Measurements from ENCODE around the gene SNX14.

The SNX14 gene

GRCh38 chr6:85594197-85594930 lies 706 bp upstream of the SNX14 start (continued):
- TF ChIP-seq ZNF518A (tag by site-specific recombination; conservative IDR thresholded peaks at IDR 0.05; ENCODE audit: low read depth) (no peak), ZNF19 (tag by site-specific recombination; IDR thresholded peaks at IDR 0.05; ENCODE audit: low read depth) (no peak), ZNF449 (tag by site-specific recombination; IDR thresholded peaks at IDR 0.05) (peak; percentile 95; the same call in 1 of the 2 replicates), ZBTB48 (tag by site-specific recombination; IDR thresholded peaks at IDR 0.05) (no peak), PATZ1 (tag by site-specific recombination; IDR thresholded peaks at IDR 0.05) (peak; percentile 50; the same call in 1 of the 2 replicates), ZNF654 (tag by site-specific recombination; IDR thresholded peaks at IDR 0.05; ENCODE audit: low read depth) (no peak), ZNF16 (tag by site-specific recombination; IDR thresholded peaks at IDR 0.05; ENCODE audit: low read depth) (no peak), ZSCAN4 (tag by site-specific recombination; IDR thresholded peaks at IDR 0.05) (no peak), MZF1 (tag by site-specific recombination; IDR thresholded peaks at IDR 0.05; ENCODE audit: borderline replicate concordance) (no peak), ZNF624 (tag by site-specific recombination; IDR thresholded peaks at IDR 0.05) (no peak), RBAK (tag by site-specific recombination; IDR thresholded peaks at IDR 0.05) (no peak), ZNF580 (tag by site-specific recombination; IDR thresholded peaks at IDR 0.05) (no peak; the same call in 1 of the 2 replicates), ZNF18 (tag by site-specific recombination; IDR thresholded peaks at IDR 0.05) (no peak), ZNF555 (tag by site-specific recombination; conservative IDR thresholded peaks at IDR 0.05) (no peak), IKZF3 (tag by site-specific recombination; IDR thresholded peaks at IDR 0.05) (no peak), ZBTB10 (tag by site-specific recombination; IDR thresholded peaks at IDR 0.05) (peak; percentile 83), ZBTB1 (tag by site-specific recombination; IDR thresholded peaks at IDR 0.05) (no peak), ZBTB26 (tag by site-specific recombination; optimal IDR thresholded peaks at IDR 0.05) (peak; percentile 82), ZNF184 (tag by site-specific recombination; IDR thresholded peaks at IDR 0.05) (no peak), ELK4 (IDR thresholded peaks at IDR 0.05; ENCODE audit: borderline replicate concordance, low read depth, low read length) (no peak), ZNF530 (tag by site-specific recombination; IDR thresholded peaks at IDR 0.05; ENCODE audit: low read depth) (no peak)
